Lung (tissue), 12 donors: Measurements from ENCODE around the gene EVI5L. TPM values are rescaled to one million over a fixed set of nuclear protein-coding genes. Genes with fewer than 3 reads are reported as not detected.

Source experiments
- ATAC-seq: fragments of 200-7000 bp; cut with Tn5 transposase; one replicate; pipeline ENCODE4 v1.9.1; 2020; ENCODE audit warnings: moderate number of reproducible peaks; ENCODE audit not compliant: insufficient read depth, low FRiP score
- DNase-seq, 3 donors: peaks; one replicate each; pipeline ENCODE4 v3.0.0-alpha.2; 2013 to 2017
- H3K27ac ChIP-seq, 2 donors: one replicate each; pipeline ENCODE4 v1.5.1; 2013; ENCODE audit warnings: mild to moderate bottlenecking in 2 of 2, moderate library complexity in 2 of 2, control low read depth in 1 of 2, inconsistent platforms in 1 of 2, low read depth in 1 of 2, low read length in 1 of 2
- H3K27me3 ChIP-seq, 3 donors: one replicate each; pipeline ENCODE4 v1.5.1; 2013; ENCODE audit warnings: low read length in 2 of 3; ENCODE audit not compliant: control insufficient read depth in 3 of 3, insufficient read depth in 3 of 3
- H3K36me3 ChIP-seq, 4 donors: one replicate each; pipeline ENCODE4 v1.5.1; 2013; ENCODE audit warnings: low read length in 4 of 4, mild to moderate bottlenecking in 1 of 4, moderate library complexity in 1 of 4; ENCODE audit not compliant: control insufficient read depth in 4 of 4, insufficient read depth in 4 of 4
- H3K4me1 ChIP-seq, 5 donors: one replicate each; pipeline ENCODE4 v1.5.1; 2013; ENCODE audit warnings: low read length in 5 of 5, mild to moderate bottlenecking in 2 of 5, moderate library complexity in 1 of 5; ENCODE audit not compliant: control insufficient read depth in 5 of 5, insufficient read depth in 5 of 5
- H3K4me3 ChIP-seq: one replicate; pipeline ENCODE4 v1.5.1; 2013; ENCODE audit warnings: mild to moderate bottlenecking, control low read depth, moderate library complexity
- H3K9ac ChIP-seq, 2 donors: one replicate each; pipeline ENCODE4 v1.5.1; 2013; ENCODE audit warnings: low read length in 2 of 2, control low read depth in 1 of 2; ENCODE audit not compliant: insufficient read depth in 1 of 2
- H3K9me3 ChIP-seq, 4 donors: one replicate each; pipeline ENCODE4 v1.5.1; 2013; ENCODE audit warnings: low read length in 3 of 4, mild to moderate bottlenecking in 1 of 4, moderate library complexity in 1 of 4; ENCODE audit not compliant: control insufficient read depth in 4 of 4, insufficient read depth in 3 of 4
- CTCF ChIP-seq: IDR thresholded peaks from 2 replicates; pipeline ENCODE4 v1.5.1; 2012; ENCODE audit warnings: mild to moderate bottlenecking; ENCODE audit errors: control extremely low read depth, extremely low read depth
- WGBS, 2 donors: extraction: QIAGEN DNeasy Blood & Tissue Kit; methylation state at CpG; one replicate each; pipeline ENCODE4 v1.1.7; 2013; 5-methylcytosine and 5-hydroxymethylcytosine counted together
- polyA plus RNA-seq, 2 donors: library from polyadenylated mRNA; stranded (reverse); fragments of 200-250 nt; gene quantifications; one replicate each; pipeline ENCODE4 v1.2.1, GENCODE V29; 2013
- total RNA-seq, 2 donors: library from RNA; depleted of rRNA in 1 of 2; stranded (reverse); fragments of >200 nt in 1 of 2; gene quantifications; one replicate each; pipeline ENCODE4 v1.2.1, GENCODE V29; 2014 to 2021
- donor health status: control.
- donor health status: control.
- donor health status: Bipolar disorder and iron deficiency.
- donor health status: healthy.
- donor health status: DM: yes; HTN: yes; CAD: no.

EVI5L gene
- total and polyA plus RNA-seq, 4 donors = 10.7 to 18.6 (median 12.6) TPM

DNA sequence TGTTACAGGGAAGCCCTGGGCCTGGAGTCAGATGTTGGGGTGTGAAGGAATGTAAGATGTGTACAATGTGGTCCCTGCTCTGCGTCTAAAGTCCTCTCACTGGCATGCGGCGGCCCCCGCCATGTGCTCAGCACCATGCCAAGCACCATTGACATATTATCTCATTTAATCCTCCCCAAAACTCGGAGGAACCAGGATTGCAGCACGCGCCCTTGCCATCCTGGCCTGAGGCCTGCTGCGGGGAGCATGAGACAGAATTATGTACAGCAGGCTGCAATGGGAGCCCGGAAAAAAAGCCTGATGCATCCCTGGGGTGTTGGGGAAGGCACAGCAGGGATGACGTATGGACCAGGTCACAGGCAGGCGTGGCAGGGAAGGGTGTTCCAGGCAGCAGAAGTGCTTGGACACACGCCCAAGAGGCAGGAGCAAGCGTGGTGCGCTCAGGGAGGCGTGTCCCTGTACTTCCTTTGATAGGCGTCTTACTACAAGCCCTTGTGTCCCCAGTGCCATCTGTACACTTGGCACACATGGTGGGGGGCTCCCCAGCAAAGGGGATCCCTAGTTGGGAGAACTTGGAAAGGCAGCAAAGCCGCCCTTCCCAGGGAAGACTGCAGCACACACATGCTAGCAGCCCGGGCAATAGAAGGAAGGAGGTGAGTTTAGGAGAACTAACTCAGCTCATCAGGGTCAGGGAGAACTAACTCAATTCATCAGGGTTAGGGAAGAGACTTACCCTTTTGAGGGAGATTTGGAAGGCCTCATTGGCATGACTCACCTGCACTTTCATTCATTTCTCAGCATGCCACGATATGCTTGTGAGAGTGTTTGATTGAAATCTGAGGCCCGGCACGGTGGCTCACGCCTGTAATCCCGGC lies 3.4 kb downstream of the EVI5L start:
- Histone ChIP-seq H3K9ac (no peak overlapping the region), H3K27ac (peak overlapping the region; percentile 10 to 41), H3K4me1 (peaks cover 0 to 28% (median 5%) of the 10 kb centered on the region in 5 donors), H3K9me3 (no peaks in the 10 kb centered on the region), H3K4me3 (no peak overlapping the region), H3K36me3 (no peaks in the 10 kb centered on the region), H3K27me3 (no peaks in the 10 kb centered on the region)
- no peak for TF ChIP-seq CTCF
- WGBS, 2 donors = 62 to 79% methylated on average over 23 of the region's 23 CpGs
- ATAC-seq (no peak), DNase-seq (peak in 1 of 3 donors; percentile 37)

GRCh38 chr19:7839476-7839875 lies 9.5 kb downstream of the EVI5L start:
- DNase-seq = no peak
- WGBS, 2 donors = 96% methylated on average over 6 of the region's 6 CpGs
- ATAC-seq = no peak
- H3K9ac ChIP-seq = no peak overlapping the region
- peaks cover 0 to 6% (median 0%) of the 10 kb centered on the region in 5 donors for H3K4me1 ChIP-seq
- no peak overlapping the region for H3K4me3 ChIP-seq
- no peaks in the 10 kb centered on the region for H3K9me3 ChIP-seq
- no peak for TF ChIP-seq CTCF
- H3K36me3 ChIP-seq = no peaks in the 10 kb centered on the region
- no peaks in the 10 kb centered on the region for H3K27me3 ChIP-seq
- no peak overlapping the region for H3K27ac ChIP-seq

DNA sequence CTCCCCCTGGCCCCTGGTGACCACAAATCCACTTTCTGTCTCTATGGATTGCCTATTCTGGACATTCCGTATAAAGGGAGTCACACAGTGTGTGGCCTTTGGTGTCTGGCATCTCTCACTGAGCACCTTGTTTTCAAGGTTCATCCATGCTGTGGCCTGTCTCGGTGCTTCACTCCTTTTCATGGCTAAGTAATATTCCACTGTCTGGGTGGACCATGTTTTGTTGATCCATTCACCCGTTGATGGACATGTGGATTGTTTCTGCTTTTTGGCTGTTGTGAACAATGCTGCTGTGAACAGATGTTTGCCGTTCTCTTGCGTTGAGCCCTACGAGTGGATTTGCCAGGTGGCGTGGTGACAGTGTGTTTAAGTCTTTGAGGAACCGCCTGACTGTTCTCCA lies 10.6 kb downstream of the EVI5L start:
- ATAC-seq (no peak), DNase-seq (no peak)
- H3K9ac ChIP-seq = no peak overlapping the region
- H3K9me3 ChIP-seq = no peaks in the 10 kb centered on the region
- peaks cover 0 to 6% (median 0%) of the 10 kb centered on the region in 5 donors for H3K4me1 ChIP-seq
- H3K27me3 ChIP-seq = no peaks in the 10 kb centered on the region
- H3K36me3 ChIP-seq = no peaks in the 10 kb centered on the region
- no peak overlapping the region for H3K27ac ChIP-seq
- no peak for TF ChIP-seq CTCF
- WGBS, 2 donors = 88 to 94% methylated on average over 8 of the region's 8 CpGs
- H3K4me3 ChIP-seq = no peak overlapping the region
